Prostate gland (tissue), 2 donors: ENCODE results near the gene HOATZ.

Source experiments
- CTCF ChIP-seq, 4 experiments: fragments of 200-600 bp in 2 of 4; fragments of 450-650 bp in 2 of 4; sonication (generic) in 2 of 4; IDR thresholded peaks; 1 replicate in 3 of 4; 2 replicates in 1 of 4; pipeline ENCODE4 v1.5.1; 2016 to 2019; ENCODE audit warnings: antibody characterized with exemption in 4 of 4, mild to moderate bottlenecking in 2 of 4, moderate library complexity in 2 of 4
- POLR2AphosphoS5 ChIP-seq: sonication (generic); formaldehyde crosslinking; IDR thresholded peaks from one replicate; pipeline ENCODE4 v1.6.1; 2017; ENCODE audit warnings: antibody characterized with exemption

DNA sequence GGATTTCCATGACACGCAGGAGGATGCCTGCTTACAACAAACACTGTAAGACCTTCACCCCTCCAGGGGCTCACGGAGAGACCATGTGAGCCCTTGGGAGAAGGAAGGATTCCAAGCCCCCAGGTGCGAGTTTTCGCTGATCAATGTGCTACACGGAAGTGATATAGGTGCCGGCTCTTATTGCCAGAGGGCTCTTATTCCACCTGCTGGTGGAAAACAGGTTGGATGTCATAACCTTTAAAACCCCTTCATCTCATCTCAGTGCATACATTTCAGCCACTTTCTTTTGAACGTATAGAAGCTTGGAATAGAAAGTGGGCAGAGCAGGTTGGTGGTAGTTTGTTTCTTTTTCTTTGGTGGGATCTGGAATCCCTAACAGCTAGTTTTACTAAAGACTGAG lies 51.7 kb downstream of the HOATZ start:
- TF ChIP-seq CTCF (IDR thresholded peaks at IDR 0.05) (no peak), POLR2AphosphoS5 (no peak)
